Measurements from ENCODE around the gene BRSK2. TPM values are rescaled to one million over a fixed set of nuclear protein-coding genes. Genes with fewer than 3 reads are reported as not detected.

BRSK2 gene
- total RNA-seq, 2 experiments from 2014 or later: 0.22 to 0.55 TPM

DNA sequence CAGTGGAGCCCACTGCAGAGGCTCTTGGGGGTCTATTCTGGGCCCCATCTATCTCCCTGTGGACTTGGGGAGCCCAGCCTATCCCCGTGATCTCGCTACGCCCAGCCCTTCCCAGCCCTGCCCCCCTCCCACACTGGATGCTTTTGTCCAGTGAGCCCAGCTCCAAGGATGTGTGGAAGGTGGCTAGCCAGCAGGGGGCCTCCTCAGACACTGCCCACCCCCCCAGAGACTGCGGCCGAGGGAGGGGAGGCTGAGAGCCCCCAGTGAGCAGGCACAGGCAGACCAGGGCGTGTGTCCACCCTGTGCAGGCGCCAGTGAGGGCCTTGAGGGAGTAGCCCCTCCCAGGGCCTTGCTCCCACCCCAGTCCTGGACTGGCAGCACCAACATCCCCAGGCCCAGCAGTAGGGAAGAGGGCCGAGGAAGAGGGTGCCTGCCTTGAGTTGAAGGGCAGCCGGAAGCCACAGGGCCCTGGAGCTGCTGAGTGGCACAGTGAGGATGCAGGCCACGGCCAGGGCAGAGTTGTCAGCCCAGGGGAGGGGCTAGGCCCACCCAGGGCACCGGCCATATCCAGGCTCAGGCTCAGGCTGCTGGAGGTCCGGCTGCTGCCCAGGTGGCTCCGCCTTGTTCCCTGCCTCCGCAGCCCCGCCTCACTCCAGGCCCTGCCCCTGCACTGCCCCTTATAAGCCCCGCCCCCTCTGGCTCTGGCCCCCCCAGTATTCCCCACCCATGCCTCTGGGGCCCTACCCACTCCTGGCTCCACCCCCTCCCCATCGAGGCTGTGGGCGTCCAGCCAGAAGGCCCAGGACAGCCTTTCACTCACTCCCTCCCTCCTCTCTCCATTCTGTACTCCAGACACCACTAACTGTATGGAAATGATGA is 68.8 kb downstream of the BRSK2 start:
- Mint-ChIP-seq H3K27me3 (no peaks in the 10 kb centered on the region), H3K4me3 (no peak overlapping the region), H3K4me1 (ENCODE audit: low read depth) (no peaks in the 10 kb centered on the region), H3K36me3 (ENCODE audit: low read depth) (no peaks in the 10 kb centered on the region), H3K27ac (no peak overlapping the region), H3K9me3 (no peaks in the 10 kb centered on the region)
- TF ChIP-seq, protein P1, sequence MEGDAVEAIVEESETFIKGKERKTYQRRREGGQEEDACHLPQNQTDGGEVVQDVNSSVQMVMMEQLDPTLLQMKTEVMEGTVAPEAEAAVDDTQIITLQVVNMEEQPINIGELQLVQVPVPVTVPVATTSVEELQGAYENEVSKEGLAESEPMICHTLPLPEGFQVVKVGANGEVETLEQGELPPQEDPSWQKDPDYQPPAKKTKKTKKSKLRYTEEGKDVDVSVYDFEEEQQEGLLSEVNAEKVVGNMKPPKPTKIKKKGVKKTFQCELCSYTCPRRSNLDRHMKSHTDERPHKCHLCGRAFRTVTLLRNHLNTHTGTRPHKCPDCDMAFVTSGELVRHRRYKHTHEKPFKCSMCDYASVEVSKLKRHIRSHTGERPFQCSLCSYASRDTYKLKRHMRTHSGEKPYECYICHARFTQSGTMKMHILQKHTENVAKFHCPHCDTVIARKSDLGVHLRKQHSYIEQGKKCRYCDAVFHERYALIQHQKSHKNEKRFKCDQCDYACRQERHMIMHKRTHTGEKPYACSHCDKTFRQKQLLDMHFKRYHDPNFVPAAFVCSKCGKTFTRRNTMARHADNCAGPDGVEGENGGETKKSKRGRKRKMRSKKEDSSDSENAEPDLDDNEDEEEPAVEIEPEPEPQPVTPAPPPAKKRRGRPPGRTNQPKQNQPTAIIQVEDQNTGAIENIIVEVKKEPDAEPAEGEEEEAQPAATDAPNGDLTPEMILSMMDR (IDR thresholded peaks at IDR 0.05): no peak
- intact Hi-C loops (cut with DNase I, micrococcal nuclease): no loop called here
- Histone ChIP-seq H3K4me3 (ENCODE audit: low read length) (no peak overlapping the region), H3K27me3 (ENCODE audit: control insufficient read depth in 1 of 2, insufficient read depth in 2 of 2, low read length in 2 of 2) (no peaks in the 10 kb centered on the region), H3K36me3 (ENCODE audit: insufficient read depth, low read length) (no peaks in the 10 kb centered on the region), H3K4me1 (ENCODE audit: insufficient read depth, low read length) (peaks cover 9% of the 10 kb centered on the region), H3K9me3 (ENCODE audit: control insufficient read depth in 1 of 2, insufficient read depth in 1 of 2, low read length in 2 of 2) (peaks cover 0 to 3% of the 10 kb centered on the region in 2 experiments), H3K27ac (ENCODE audit: low read depth in 1 of 2, low read length in 2 of 2) (no peak overlapping the region)
- ChIA-PET POLR2A (no interaction called here), CTCF (no interaction called here)
- ATAC-seq (ENCODE audit: poor library complexity): no peak
- no peak for DNase-seq

DNA sequence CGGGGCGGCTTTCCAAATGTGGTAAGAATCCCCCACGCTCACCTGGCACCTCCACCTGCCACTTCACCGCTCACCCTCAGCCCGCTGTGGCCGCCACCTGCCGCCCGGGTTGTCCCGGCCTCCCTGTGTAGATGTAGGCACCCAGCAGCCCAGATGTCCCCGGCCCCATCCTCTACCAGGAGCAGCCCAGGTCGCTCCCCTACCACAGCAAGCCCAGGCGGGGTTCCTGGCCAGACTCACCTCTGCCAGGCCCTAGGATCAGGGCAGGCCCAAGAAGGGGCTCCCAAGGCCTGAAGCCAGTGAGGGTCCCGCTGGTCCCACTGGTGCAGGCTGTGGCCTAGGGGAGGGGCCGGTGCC is 69.5 kb downstream of the BRSK2 start:
- no peaks in the 10 kb centered on the region for H3K36me3 Mint-ChIP-seq (ENCODE audit: low read depth)
- H3K27me3 ChIP-seq (ENCODE audit: control insufficient read depth in 1 of 2, insufficient read depth in 2 of 2, low read length in 2 of 2): no peaks in the 10 kb centered on the region
- no peaks in the 10 kb centered on the region for H3K9me3 Mint-ChIP-seq
- H3K27ac ChIP-seq (ENCODE audit: low read depth in 1 of 2, low read length in 2 of 2): no peak overlapping the region
- TF ChIP-seq, protein P1 (IDR thresholded peaks at IDR 0.05): no peak
- no peaks in the 10 kb centered on the region for H3K4me1 Mint-ChIP-seq (ENCODE audit: low read depth)
- ChIA-PET CTCF (no interaction called here), POLR2A (no interaction called here)
- no peak overlapping the region for H3K4me3 Mint-ChIP-seq
- H3K4me3 ChIP-seq (ENCODE audit: low read length): no peak overlapping the region
- intact Hi-C loops (cut with DNase I, micrococcal nuclease): no loop called here
- H3K27me3 Mint-ChIP-seq: no peaks in the 10 kb centered on the region
- ATAC-seq (ENCODE audit: poor library complexity): no peak
- peaks cover 5% of the 10 kb centered on the region for H3K4me1 ChIP-seq (ENCODE audit: insufficient read depth, low read length)
- DNase-seq: no peak
- peaks cover 0 to 9% of the 10 kb centered on the region in 2 experiments for H3K9me3 ChIP-seq (ENCODE audit: control insufficient read depth in 1 of 2, insufficient read depth in 1 of 2, low read length in 2 of 2)
- H3K36me3 ChIP-seq (ENCODE audit: insufficient read depth, low read length): no peaks in the 10 kb centered on the region
- H3K27ac Mint-ChIP-seq: no peak overlapping the region

GRCh38 chr11:1459764-1460395 is 70.1 kb downstream of the BRSK2 start:
- intact Hi-C loops (cut with DNase I, micrococcal nuclease): no loop called here
- TF ChIP-seq, protein P1 (IDR thresholded peaks at IDR 0.05): no peak
- POLR2A ChIA-PET: no interaction called here

More at GRCh38 chr11:1459764-1460395, 70.1 kb downstream of the BRSK2 start:
- no peaks in the 10 kb centered on the region for H3K4me1 Mint-ChIP-seq (ENCODE audit: low read depth)
- Histone ChIP-seq H3K27ac (ENCODE audit: low read depth in 1 of 2, low read length in 2 of 2) (no peak overlapping the region), H3K27me3 (ENCODE audit: control insufficient read depth in 1 of 2, insufficient read depth in 2 of 2, low read length in 2 of 2) (no peaks in the 10 kb centered on the region), H3K36me3 (ENCODE audit: insufficient read depth, low read length) (no peaks in the 10 kb centered on the region), H3K4me1 (ENCODE audit: insufficient read depth, low read length) (peaks cover 5% of the 10 kb centered on the region), H3K4me3 (ENCODE audit: low read length) (no peak overlapping the region), H3K9me3 (ENCODE audit: control insufficient read depth in 1 of 2, insufficient read depth in 1 of 2, low read length in 2 of 2) (peaks cover 0 to 16% of the 10 kb centered on the region in 2 experiments)
- no peak for DNase-seq
- CTCF ChIA-PET: no interaction called here
- no peak for ATAC-seq (ENCODE audit: poor library complexity)
- H3K27ac Mint-ChIP-seq: no peak overlapping the region
- H3K4me3 Mint-ChIP-seq: no peak overlapping the region
- H3K9me3 Mint-ChIP-seq: no peaks in the 10 kb centered on the region
- no peaks in the 10 kb centered on the region for H3K27me3 Mint-ChIP-seq
- no peaks in the 10 kb centered on the region for H3K36me3 Mint-ChIP-seq (ENCODE audit: low read depth)
